Neutrophil (primary cell): ENCODE data around the gene NEGR1.

Experiments used
- H3K27ac ChIP-seq: fragments of 200-600 bp; sonication (generic); 2 replicates; pipeline ENCODE4 v1.5.1; 2016; ENCODE audit warnings: mild to moderate bottlenecking, moderate library complexity
- H3K27me3 ChIP-seq: fragments of 200-600 bp; sonication (generic); 2 replicates; pipeline ENCODE4 v1.6.0; 2016; ENCODE audit warnings: mild to moderate bottlenecking
- H3K36me3 ChIP-seq: fragments of 200-600 bp; sonication (generic); 2 replicates; pipeline ENCODE4 v1.5.1; 2017
- H3K4me1 ChIP-seq, 2 experiments: fragments of 200-600 bp in 1 of 2; sonication (generic) in 1 of 2; 1 replicate in 1 of 2; 2 replicates in 1 of 2; pipeline versions ENCODE4 v1.5.1 to v1.6.1; 2013 to 2016; ENCODE audit warnings: low read depth in 1 of 2, low read length in 1 of 2, mild to moderate bottlenecking in 1 of 2, moderate library complexity in 1 of 2; ENCODE audit not compliant: control insufficient read depth in 1 of 2, insufficient read depth in 1 of 2
- H3K4me3 ChIP-seq, 2 experiments: fragments of 200-600 bp in 1 of 2; sonication (generic) in 1 of 2; 1 replicate in 1 of 2; 2 replicates in 1 of 2; pipeline ENCODE4 v1.5.1; 2013 to 2016; ENCODE audit warnings: low read depth in 1 of 2, low read length in 1 of 2, mild to moderate bottlenecking in 1 of 2, moderate library complexity in 1 of 2
- H3K9me3 ChIP-seq: fragments of 200-600 bp; sonication (generic); 2 replicates; pipeline ENCODE4 v1.5.1; 2016
- TF ChIP-seq, protein P1 (sequence below): fragments of 200-600 bp; sonication (generic); IDR thresholded peaks from 2 replicates; pipeline ENCODE4 v1.5.1; 2016; ENCODE audit warnings: antibody characterized with exemption

NEGR1 gene

DNA sequence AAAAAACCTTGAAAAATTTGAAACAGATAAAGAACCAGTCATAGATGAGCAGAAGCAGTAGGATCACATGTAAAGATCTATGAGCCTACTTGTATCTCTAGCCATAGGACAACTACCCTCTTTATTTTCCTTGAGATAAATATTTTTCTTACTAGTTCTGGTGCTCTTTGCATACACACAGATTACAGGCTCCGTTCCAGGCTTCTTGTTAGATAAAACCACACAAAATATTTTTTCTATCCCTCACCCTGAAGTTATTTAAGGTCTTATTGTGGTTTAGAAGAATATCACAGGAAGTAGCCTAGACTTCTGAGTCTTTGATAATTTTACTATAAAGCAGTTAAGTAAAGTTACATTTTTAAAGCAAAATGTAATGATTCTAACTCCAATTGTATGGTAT lies 512.2 kb downstream of the NEGR1 start:
- H3K27ac ChIP-seq: no peak overlapping the region
- H3K4me1 ChIP-seq: no peaks in the 10 kb centered on the region
- no peaks in the 10 kb centered on the region for H3K9me3 ChIP-seq
- H3K4me3 ChIP-seq: no peak overlapping the region
- TF ChIP-seq, protein P1, sequence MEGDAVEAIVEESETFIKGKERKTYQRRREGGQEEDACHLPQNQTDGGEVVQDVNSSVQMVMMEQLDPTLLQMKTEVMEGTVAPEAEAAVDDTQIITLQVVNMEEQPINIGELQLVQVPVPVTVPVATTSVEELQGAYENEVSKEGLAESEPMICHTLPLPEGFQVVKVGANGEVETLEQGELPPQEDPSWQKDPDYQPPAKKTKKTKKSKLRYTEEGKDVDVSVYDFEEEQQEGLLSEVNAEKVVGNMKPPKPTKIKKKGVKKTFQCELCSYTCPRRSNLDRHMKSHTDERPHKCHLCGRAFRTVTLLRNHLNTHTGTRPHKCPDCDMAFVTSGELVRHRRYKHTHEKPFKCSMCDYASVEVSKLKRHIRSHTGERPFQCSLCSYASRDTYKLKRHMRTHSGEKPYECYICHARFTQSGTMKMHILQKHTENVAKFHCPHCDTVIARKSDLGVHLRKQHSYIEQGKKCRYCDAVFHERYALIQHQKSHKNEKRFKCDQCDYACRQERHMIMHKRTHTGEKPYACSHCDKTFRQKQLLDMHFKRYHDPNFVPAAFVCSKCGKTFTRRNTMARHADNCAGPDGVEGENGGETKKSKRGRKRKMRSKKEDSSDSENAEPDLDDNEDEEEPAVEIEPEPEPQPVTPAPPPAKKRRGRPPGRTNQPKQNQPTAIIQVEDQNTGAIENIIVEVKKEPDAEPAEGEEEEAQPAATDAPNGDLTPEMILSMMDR: no peak
- no peaks in the 10 kb centered on the region for H3K27me3 ChIP-seq
- no peaks in the 10 kb centered on the region for H3K36me3 ChIP-seq

- H3K27me3 ChIP-seq: no peaks in the 10 kb centered on the region
- H3K27ac ChIP-seq: no peak overlapping the region
- no peaks in the 10 kb centered on the region for H3K9me3 ChIP-seq
- TF ChIP-seq, protein P1: no peak
- H3K36me3 ChIP-seq: no peaks in the 10 kb centered on the region
- H3K4me1 ChIP-seq: no peaks in the 10 kb centered on the region
- H3K4me3 ChIP-seq: no peak overlapping the region
Observed at GRCh38 chr1:71766748-71767147, 515.6 kb downstream of the NEGR1 start.

DNA sequence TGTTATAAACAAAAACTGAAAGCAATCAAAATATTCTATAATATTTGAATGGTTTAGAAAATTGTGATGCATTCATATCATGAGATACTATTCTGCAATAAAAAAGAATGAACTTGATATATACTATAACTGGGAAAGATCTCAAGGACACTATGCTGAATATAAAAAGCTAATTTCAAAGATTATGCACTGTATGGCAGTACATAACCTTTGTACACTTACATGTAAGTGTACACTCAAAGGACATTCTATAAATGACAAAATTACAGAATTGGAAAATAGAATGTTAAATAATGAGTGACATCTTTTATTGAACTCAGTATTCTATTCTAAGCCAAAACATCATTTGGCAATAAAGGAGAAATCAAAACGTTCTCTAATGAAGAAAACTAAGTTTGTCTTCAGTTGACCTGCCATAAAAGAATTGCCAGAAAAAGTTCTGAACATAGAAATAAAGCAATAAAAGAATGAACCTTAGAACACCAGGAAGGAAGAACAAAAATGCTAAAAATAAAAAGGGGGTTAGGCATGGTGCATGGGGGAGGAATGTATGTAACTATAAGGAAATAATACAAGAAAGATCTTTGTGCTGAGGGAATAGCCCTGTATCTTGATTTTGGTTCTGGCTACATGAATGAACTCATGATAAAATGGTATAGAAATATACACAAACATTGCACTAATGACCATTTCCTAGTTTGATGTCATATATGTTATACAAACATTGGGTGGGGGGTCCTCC lies 519.7 kb downstream of the NEGR1 start:
- no peaks in the 10 kb centered on the region for H3K27me3 ChIP-seq
- no peaks in the 10 kb centered on the region for H3K36me3 ChIP-seq
- H3K4me3 ChIP-seq: no peak overlapping the region
- no peaks in the 10 kb centered on the region for H3K4me1 ChIP-seq
- TF ChIP-seq, protein P1: no peak
- no peak overlapping the region for H3K27ac ChIP-seq
- no peaks in the 10 kb centered on the region for H3K9me3 ChIP-seq

GRCh38 chr1:71755441-71755840 lies 526.9 kb downstream of the NEGR1 start:
- Histone ChIP-seq H3K27me3 (no peaks in the 10 kb centered on the region), H3K9me3 (no peaks in the 10 kb centered on the region), H3K27ac (no peak overlapping the region), H3K36me3 (no peaks in the 10 kb centered on the region), H3K4me3 (no peak overlapping the region), H3K4me1 (no peaks in the 10 kb centered on the region)
- TF ChIP-seq, protein P1: no peak

GRCh38 chr1:71753746-71754145 lies 528.6 kb downstream of the NEGR1 start:
- Histone ChIP-seq H3K9me3 (no peaks in the 10 kb centered on the region), H3K4me3 (no peak overlapping the region), H3K36me3 (no peaks in the 10 kb centered on the region), H3K27ac (no peak overlapping the region), H3K27me3 (no peaks in the 10 kb centered on the region), H3K4me1 (no peaks in the 10 kb centered on the region)
- TF ChIP-seq, protein P1: no peak
